ENCODE measurements around the gene SGMS1.
"Not testable (repeated sequence)": the region's sequence is repeated elsewhere in the genome, so short reads cannot be mapped to it uniquely, and the experiment has no call there.

SGMS1 gene

GRCh38 chr10:50496228-50496627, 127.5 kb downstream of the SGMS1 start:
- no peak overlapping the region for H3K4me3 ChIP-seq (replicated peaks; ENCODE audit: low read depth, low read length)
- DNase-seq (ENCODE audit: low read depth): no peak
- no peak for TF ChIP-seq CTCF (IDR thresholded peaks at IDR 0.05; ENCODE audit: low read length, missing control alignments)

- TF ChIP-seq CTCF (IDR thresholded peaks at IDR 0.05; ENCODE audit: low read length, missing control alignments): no peak
- DNase-seq (ENCODE audit: low read depth): no peak
- H3K4me3 ChIP-seq (replicated peaks; ENCODE audit: low read depth, low read length): no peak overlapping the region
Observed at GRCh38 chr10:50490241-50490640, 133.5 kb downstream of the SGMS1 start.

DNA sequence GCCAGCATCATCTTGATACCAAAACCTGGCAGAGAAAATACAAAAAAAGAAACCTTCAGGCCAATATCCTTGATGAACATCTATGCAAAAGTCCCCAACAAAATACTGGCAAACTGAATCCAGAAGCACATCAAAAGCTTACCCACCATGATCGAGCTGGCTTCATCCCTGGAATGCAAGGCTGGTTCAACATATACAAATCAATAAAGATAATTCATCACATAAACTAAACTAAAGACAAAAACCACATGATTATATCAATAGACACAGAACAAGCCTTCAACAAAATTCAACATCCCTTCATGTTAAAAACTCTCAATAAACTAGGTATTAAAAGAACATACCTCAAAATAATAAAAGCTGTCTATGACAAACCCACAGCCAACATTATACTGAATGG, 139.2 kb downstream of the SGMS1 start:
- H3K4me3 ChIP-seq (replicated peaks; ENCODE audit: low read depth, low read length); DNase-seq (ENCODE audit: low read depth): not testable (repeated sequence)

GRCh38 chr10:50480054-50481007, 143.4 kb downstream of the SGMS1 start:
- H3K4me3 ChIP-seq (replicated peaks; ENCODE audit: low read depth, low read length): no peak overlapping the region
- no peak for TF ChIP-seq CTCF (IDR thresholded peaks at IDR 0.05; ENCODE audit: low read length, missing control alignments)
- no peak for DNase-seq (ENCODE audit: low read depth)

GRCh38 chr10:50477287-50478203, 146.2 kb downstream of the SGMS1 start:
- no peak for TF ChIP-seq CTCF (IDR thresholded peaks at IDR 0.05; ENCODE audit: low read length, missing control alignments)
- DNase-seq (ENCODE audit: low read depth): no peak
- no peak overlapping the region for H3K4me3 ChIP-seq (replicated peaks; ENCODE audit: low read depth, low read length)

GRCh38 chr10:50473756-50474155, 150.0 kb downstream of the SGMS1 start:
- TF ChIP-seq CTCF (IDR thresholded peaks at IDR 0.05; ENCODE audit: low read length, missing control alignments): no peak
- DNase-seq (ENCODE audit: low read depth): no peak
- no peak overlapping the region for H3K4me3 ChIP-seq (replicated peaks; ENCODE audit: low read depth, low read length)

DNA sequence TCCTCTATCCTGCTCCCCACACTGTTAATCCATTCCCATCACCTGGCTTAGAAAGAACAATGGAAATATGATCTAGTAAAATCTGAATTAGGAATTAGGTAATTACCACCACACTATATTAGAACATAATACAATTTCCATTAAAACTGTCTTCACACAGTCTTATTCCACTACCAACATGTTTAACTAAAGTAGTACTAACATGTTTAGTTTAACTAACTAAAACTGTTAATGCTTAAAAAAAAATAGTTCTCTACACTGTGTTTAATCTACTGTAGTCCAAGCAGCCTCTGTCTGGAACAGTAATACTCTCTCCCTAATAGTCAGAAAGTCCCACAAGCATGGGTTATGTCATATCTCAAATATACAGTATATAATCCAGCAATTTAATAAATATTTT, 150.8 kb downstream of the SGMS1 start:
- DNase-seq (ENCODE audit: low read depth): no peak
- TF ChIP-seq CTCF (IDR thresholded peaks at IDR 0.05; ENCODE audit: low read length, missing control alignments): no peak
- no peak overlapping the region for H3K4me3 ChIP-seq (replicated peaks; ENCODE audit: low read depth, low read length)

Measured in fibroblast of pulmonary artery (primary cell).